GM21723 (cell line): Measurements from ENCODE around the gene MAGEA12.
"Not testable (repeated sequence)": the region's sequence is repeated elsewhere in the genome, so short reads cannot be mapped to it uniquely, and the experiment has no call there.

Experiments
- ATAC-seq: cut with Tn5 transposase; IDR thresholded peaks from one replicate; pipeline ENCODE4 v1.9.1; 2021; ENCODE audit warnings: mild to moderate bottlenecking, moderate library complexity; ENCODE audit not compliant: unreplicated experiment

The MAGEA12 gene

GRCh38 chrX:152761582-152761981, 28.0 kb downstream of the MAGEA12 start:
- ATAC-seq, result not testable (repeated sequence)

- ATAC-seq, result not testable (repeated sequence)
Observed at GRCh38 chrX:152766562-152766961, 33.0 kb downstream of the MAGEA12 start.

DNA sequence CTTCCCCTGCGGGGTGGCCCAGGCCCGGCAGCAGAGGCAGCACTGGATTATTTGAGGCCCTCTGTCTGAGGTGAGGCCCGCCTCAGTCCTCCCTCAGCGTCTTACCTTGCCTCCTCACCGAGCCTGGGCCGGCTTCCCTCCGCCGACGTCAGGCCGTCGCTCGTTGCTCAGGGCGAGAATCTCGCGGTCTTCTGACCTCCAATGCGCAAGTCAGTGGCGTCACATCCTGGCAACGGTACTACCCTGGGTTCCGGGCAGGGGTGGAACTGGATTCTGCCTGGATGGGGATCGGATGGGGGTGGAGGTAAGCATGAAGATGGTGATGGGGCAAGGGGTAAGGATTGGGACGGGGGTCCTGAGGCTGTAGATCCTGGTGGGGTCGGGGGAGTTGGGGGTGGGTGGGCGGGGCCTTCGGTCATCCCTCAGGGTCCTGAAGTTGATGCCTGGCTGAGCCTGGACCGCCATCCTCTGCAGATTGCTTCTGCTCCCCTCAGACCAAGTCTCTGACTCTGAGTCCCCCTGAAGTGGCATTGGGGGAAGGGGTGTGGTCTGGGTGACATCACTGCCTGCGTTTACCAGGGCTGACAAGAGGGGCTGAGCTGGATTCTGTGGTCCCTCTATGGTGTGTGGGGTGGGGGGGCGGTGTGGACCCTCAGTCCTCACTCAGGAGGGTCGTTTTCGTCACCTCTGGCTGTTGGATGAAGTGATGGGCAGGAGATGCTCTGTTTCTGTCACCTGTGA, 36.2 kb downstream of the MAGEA12 start, which contains the start of gene MAGEA6:
MAGEA6 (minus strand) TSS at position 141 of the 741 bp plus-strand sequence. CDS start 2,039 bp downstream, outside the sequence.
- not testable (repeated sequence) for ATAC-seq

- ATAC-seq, result not testable (repeated sequence)
Observed at GRCh38 chrX:152787062-152787461, 53.5 kb downstream of the MAGEA12 start.
